22Rv1 (cell line): ENCODE results near the gene ZP4.

Source experiments
- H3K27ac ChIP-seq: fragments of 450-650 bp; 2 replicates; pipeline ENCODE4 v1.5.1; 2017
- ZFX ChIP-seq: fragments of 450-650 bp; IDR thresholded peaks from 2 replicates; pipeline ENCODE4 v1.6.1; 2017; ENCODE audit warnings: antibody characterized with exemption, borderline replicate concordance
- TF ChIP-seq, protein P1 (sequence below): fragments of 450-650 bp; IDR thresholded peaks from 2 replicates; pipeline ENCODE4 v1.5.1; 2017; ENCODE audit warnings: mild to moderate bottlenecking

ZP4 gene

DNA sequence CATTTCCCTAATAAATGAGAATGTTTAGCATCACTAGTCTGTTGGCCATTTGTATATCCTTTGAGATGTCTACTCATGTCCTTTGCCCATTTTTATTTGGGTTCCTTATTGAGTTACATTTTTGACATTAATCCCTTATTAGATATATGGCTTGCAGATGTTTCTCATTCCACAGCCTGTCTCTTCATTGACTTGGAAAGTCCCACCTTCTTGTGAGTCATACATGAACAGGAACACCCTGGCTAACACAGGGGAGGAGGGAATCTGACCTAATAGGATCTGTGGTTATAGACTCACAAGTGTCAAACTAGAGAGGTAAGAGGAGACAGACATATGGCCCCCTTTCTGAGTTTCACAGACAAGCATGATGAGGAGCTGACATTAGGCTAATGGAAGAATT, 11.5 kb downstream of the ZP4 start:
- H3K27ac ChIP-seq, result no peak overlapping the region

DNA sequence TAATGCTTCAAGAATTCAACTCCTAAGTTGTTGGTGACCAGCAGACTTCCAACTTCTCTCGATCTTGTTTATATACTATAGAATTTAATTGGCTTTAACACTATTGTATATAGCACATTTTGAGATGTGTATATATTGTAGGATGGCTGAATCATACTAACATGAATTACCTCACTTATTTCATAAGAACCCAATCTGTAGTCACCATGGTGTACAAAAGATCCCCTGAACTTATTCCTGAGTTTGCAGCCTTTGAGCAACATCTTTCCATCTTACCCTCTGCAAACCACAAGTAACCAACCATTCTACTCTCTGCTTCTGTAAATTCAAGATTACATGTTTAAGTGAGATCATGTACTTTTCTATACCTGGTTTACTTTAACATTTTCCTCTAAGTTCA, 12.3 kb downstream of the ZP4 start:
- no peak overlapping the region for H3K27ac ChIP-seq
- TF ChIP-seq, protein P1, sequence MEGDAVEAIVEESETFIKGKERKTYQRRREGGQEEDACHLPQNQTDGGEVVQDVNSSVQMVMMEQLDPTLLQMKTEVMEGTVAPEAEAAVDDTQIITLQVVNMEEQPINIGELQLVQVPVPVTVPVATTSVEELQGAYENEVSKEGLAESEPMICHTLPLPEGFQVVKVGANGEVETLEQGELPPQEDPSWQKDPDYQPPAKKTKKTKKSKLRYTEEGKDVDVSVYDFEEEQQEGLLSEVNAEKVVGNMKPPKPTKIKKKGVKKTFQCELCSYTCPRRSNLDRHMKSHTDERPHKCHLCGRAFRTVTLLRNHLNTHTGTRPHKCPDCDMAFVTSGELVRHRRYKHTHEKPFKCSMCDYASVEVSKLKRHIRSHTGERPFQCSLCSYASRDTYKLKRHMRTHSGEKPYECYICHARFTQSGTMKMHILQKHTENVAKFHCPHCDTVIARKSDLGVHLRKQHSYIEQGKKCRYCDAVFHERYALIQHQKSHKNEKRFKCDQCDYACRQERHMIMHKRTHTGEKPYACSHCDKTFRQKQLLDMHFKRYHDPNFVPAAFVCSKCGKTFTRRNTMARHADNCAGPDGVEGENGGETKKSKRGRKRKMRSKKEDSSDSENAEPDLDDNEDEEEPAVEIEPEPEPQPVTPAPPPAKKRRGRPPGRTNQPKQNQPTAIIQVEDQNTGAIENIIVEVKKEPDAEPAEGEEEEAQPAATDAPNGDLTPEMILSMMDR, result no peak
- TF ChIP-seq ZFX, result no peak

More for the DNA sequence above, 11.5 kb downstream of the ZP4 start:
- TF ChIP-seq, protein P1, result no peak
- TF ChIP-seq ZFX, result no peak

DNA sequence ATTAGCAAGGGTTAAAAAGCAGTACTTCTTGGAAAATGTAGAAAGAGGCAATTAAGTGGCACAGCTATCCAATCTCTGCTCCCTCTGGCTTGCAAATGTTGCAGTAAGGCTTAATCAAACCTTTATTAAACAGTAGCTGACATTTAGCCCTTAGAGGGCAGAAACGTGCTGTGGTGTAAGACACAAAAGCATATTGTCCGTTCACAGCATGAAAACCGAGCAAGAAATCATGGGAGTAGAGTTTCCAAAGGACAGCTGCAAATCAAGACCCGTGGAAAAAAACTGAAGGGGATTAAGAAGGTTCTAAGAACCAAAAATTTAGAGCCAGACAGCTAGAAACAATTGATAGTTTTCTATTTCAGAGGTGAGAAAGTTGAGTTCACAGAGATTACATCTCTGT, 13.1 kb downstream of the ZP4 start:
- H3K27ac ChIP-seq, result no peak overlapping the region
- TF ChIP-seq, protein P1, result no peak
- TF ChIP-seq ZFX, result no peak

DNA sequence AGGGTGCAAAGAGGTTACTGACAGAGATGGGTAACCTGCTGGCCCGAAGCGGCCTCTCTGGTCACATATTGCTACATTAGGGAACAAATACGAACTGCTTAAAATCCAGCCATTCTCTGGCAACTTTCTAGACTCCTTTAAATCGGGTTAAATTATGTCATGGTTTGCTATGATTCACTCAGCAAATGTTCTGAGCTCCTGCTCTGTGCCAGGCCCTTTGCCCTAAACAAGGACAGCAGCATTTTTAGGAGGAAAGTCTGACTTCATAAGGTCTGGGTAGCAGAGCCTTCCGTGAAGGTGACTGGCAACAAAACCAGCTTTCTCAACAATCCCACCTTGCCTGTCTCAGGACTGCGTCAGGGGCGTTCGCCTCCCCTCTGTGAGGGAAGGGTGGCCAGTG, 15.4 kb downstream of the ZP4 start:
- no peak for TF ChIP-seq ZFX
- TF ChIP-seq, protein P1, result no peak
- H3K27ac ChIP-seq, result no peak overlapping the region

DNA sequence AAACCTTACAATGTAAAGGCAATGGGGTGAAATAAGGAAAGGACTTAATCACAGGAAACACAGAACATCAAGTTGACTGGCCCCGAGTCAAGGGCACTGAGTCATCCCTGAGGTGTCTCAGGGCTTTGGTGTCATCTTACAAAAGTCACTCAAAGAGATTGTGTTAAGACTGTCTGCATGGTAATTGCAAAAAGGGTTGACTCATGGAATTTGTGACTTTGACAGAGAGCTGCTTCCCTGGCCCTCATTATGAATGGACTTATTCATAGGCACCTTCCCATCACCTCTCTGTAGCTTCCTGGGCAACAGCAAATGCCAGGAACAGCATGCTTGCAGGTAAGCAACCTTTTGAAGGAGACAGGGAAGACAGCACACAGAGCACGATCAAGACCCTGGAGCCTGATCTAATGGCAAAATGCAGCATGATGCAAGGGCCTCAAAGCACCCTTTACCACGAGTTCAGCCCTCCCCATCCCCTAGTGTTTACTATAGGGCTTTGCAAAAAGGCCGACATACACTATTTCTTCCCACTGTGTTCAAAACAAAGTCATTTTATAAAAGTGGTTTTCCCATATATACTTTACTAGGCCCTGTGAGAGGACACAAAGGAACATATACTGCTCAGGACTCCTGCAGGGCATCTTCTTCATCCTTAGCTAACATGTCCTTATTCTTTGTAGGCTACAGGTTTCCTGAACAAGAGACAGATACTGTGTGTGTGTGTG, 17.1 kb downstream of the ZP4 start:
- H3K27ac ChIP-seq, result no peak overlapping the region
- TF ChIP-seq ZFX, result no peak
- TF ChIP-seq, protein P1, result no peak

DNA sequence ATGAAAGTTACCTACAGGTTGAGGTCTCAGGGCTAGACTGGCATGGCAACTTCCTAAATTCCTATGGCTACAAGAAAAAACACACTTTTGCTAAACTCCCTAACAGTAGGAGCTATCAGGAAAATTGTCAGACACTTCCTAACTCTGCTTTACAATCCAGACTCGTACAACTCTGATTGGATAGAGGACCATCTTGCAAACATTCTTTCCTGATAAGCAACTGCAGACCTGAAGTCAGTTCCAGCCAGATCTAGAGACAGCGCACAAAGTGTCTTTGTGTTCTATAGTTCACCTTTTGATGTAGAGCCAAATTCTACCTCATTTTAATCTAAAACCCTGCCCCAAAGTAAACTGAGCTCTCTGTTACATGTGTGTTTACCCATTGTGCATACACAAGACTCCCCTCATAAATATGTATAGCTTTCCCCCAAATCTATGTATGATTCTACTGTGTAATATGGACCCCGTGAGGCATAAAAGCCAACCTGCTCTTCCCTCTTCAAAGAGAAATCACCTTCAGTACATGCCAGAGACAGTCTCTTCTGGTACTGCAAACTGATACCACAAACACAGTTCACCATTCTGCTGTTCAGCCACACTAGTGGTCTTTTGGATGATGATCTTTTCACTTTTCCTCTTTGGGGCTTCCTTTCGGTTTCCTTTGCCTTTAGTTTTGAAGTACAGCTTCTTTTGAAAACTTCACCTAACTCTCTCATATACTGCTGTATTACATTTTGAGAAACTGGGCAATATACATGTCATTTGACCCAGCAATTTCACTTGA, 21.7 kb downstream of the ZP4 start:
- TF ChIP-seq ZFX, result no peak
- TF ChIP-seq, protein P1, result no peak
- H3K27ac ChIP-seq, result no peak overlapping the region

DNA sequence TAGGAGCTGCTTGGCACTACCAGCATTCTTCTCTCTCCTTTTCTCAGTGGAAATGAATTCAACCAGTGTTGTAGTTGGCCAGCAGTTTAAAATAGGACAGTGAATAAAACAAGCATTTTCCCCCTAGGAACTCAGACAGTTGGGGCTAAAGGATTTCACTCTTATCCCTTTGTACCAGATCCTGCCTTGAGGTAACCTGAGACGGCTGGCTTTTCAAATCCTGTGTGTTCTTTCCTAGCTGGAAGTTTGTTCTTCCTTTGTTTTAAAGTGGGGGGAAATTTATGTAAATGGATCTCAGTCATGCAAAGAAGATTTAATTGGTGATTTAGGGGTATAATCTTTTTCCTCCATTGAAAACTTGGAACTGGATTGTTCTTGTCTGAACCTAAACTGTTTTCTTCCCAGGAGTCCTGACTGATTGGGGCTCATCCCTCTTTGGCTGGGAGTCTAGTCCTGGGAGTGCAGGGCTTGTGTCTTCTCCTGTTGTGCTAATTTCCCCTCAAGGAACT, 23.3 kb downstream of the ZP4 start:
- no peak overlapping the region for H3K27ac ChIP-seq
- TF ChIP-seq ZFX, result no peak
